Spleen (tissue), 13 donors: ENCODE results near the gene PRSS57. TPM values are rescaled to one million over a fixed set of nuclear protein-coding genes. Genes with fewer than 3 reads are reported as not detected.

ENCODE experiments used
- DNase-seq: peaks from one replicate; pipeline ENCODE4 v3.0.0-alpha.2; 2020
- H3K27ac ChIP-seq, 8 donors: fragments of 200-600 bp; sonication (generic) in 7 of 8; 1 replicate in 4 of 8; 2 replicates in 4 of 8; pipeline versions ENCODE4 v1.5.0 to v1.8.0; 2016 to 2021; ENCODE audit warnings: inconsistent platforms in 4 of 8, mild to moderate bottlenecking in 4 of 8, moderate library complexity in 1 of 8
- H3K27me3 ChIP-seq, 7 donors: fragments of 200-600 bp; sonication (generic) in 6 of 7; replicated peaks in 1 of 7; 1 replicate in 4 of 7; 2 replicates in 3 of 7; pipeline versions ENCODE4 v1.5.0 to v1.8.0; 2016 to 2021; ENCODE audit warnings: inconsistent platforms in 3 of 7, mild to moderate bottlenecking in 1 of 7
- H3K36me3 ChIP-seq, 6 donors: fragments of 200-600 bp; sonication (generic) in 5 of 6; 1 replicate in 4 of 6; 2 replicates in 2 of 6; pipeline versions ENCODE4 v1.5.0 to v1.8.0; 2016 to 2021; ENCODE audit warnings: inconsistent platforms in 2 of 6
- H3K4me1 ChIP-seq, 6 donors: fragments of 200-600 bp; sonication (generic) in 5 of 6; 1 replicate in 3 of 6; 2 replicates in 3 of 6; pipeline versions ENCODE4 v1.5.0 to v1.8.0; 2016 to 2021; ENCODE audit warnings: inconsistent platforms in 3 of 6
- H3K4me3 ChIP-seq, 8 donors: fragments of 200-600 bp; sonication (generic) in 7 of 8; 1 replicate in 4 of 8; 2 replicates in 4 of 8; pipeline versions ENCODE4 v1.5.0 to v1.8.0; 2016 to 2021; ENCODE audit warnings: inconsistent platforms in 4 of 8, mild to moderate bottlenecking in 4 of 8, moderate library complexity in 2 of 8
- H3K9me3 ChIP-seq, 8 donors: fragments of 200-600 bp; sonication (generic) in 7 of 8; 1 replicate in 4 of 8; 2 replicates in 4 of 8; pipeline versions ENCODE4 v1.5.0 to v1.8.0; 2016 to 2021; ENCODE audit warnings: inconsistent platforms in 4 of 8
- CTCF ChIP-seq, 11 experiments: fragments of 200-600 bp in 7 of 11; fragments of 450-650 bp in 4 of 11; sonication (generic) in 4 of 11; IDR thresholded peaks in 8 of 11; conservative IDR thresholded peaks in 3 of 11; 1 replicate in 7 of 11; 2 replicates in 4 of 11; pipeline versions ENCODE4 v1.4.0 to v1.8.0; 2016 to 2021; ENCODE audit warnings: antibody characterized with exemption in 11 of 11, inconsistent platforms in 4 of 11, mild to moderate bottlenecking in 1 of 11
- POLR2A ChIP-seq, 3 donors: fragments of 450-650 bp; IDR thresholded peaks; one replicate each; pipeline ENCODE4 v1.5.1; 2017; ENCODE audit warnings: antibody characterized with exemption in 3 of 3, mild to moderate bottlenecking in 1 of 3
- POLR2AphosphoS5 ChIP-seq, 3 donors: sonication (generic); formaldehyde crosslinking; IDR thresholded peaks; one replicate each; pipeline ENCODE4 v1.5.1; 2017; ENCODE audit warnings: antibody characterized with exemption in 3 of 3
- WGBS, 5 donors: extraction: QIAGEN DNeasy Blood & Tissue Kit in 3 of 5; methylation state at CpG; one replicate each; pipeline versions ENCODE4 v1.1.5 to v1.1.7; 2013 to 2018; 5-methylcytosine and 5-hydroxymethylcytosine counted together
- intact Hi-C: fragments of 100-400 bp; cut with DNase I; formaldehyde crosslinking; loops from one replicate; pipeline ENCODE4 v1.15.0; 2023; ENCODE audit warnings: low total_unique reads
- long read RNA-seq, 2 donors: transcript quantifications; one replicate each; lab custom pipeline, GENCODE V29; 2026
- polyA plus RNA-seq, 3 donors: library from polyadenylated mRNA; stranded (reverse); fragments of 200-250 nt; gene quantifications; one replicate each; pipeline ENCODE4 v1.2.1, GENCODE V29; 2013
- total RNA-seq, 7 donors: library from RNA; depleted of rRNA in 3 of 7; stranded (reverse); fragments of >200 nt in 3 of 7; fragmentation: NEBNext Ultra II Directional in 4 of 7; extraction: Animal tissue kit (Norgen Biotek cat#: 25700) in 4 of 7; gene quantifications; one replicate each; pipeline versions ENCODE4 v1.1.0 to v1.2.1, GENCODE V29; 2016 to 2021
- donor health status: healthy with polysubstance abuse.
- donor health status: DM: no; HTN: no; CAD: no; lungs with moderate emphysema.
- donor health status: DM: no; HTN: no; CAD: no.
- donor health status: Bipolar disorder and iron deficiency.
- donor health status: healthy.
- donor health status: DM: no; HTN: no; CAD: no.
- donor health status: DM: yes; HTN: yes; CAD: no.

The PRSS57 gene
- total RNA-seq (1 to 10 TPM in 2 of 7 donors, under 1 TPM in 3, not detected in 2; 0.46 to 2.5 (median 0.60) TPM), polyA plus RNA-seq (under 1 TPM; 0.24 to 0.70 (median 0.27) TPM)
- long read RNA-seq, donor 1, partial matches to known transcripts = 0 of 3 reads
- long read RNA-seq, donor 1, other reads (novel, unspliced or antisense) = 0 of 3 reads
- long read RNA-seq, donor 2, partial matches to known transcripts = 0 of 2 reads
- long read RNA-seq, donor 2, other reads (novel, unspliced or antisense) = 0 of 2 reads

DNA sequence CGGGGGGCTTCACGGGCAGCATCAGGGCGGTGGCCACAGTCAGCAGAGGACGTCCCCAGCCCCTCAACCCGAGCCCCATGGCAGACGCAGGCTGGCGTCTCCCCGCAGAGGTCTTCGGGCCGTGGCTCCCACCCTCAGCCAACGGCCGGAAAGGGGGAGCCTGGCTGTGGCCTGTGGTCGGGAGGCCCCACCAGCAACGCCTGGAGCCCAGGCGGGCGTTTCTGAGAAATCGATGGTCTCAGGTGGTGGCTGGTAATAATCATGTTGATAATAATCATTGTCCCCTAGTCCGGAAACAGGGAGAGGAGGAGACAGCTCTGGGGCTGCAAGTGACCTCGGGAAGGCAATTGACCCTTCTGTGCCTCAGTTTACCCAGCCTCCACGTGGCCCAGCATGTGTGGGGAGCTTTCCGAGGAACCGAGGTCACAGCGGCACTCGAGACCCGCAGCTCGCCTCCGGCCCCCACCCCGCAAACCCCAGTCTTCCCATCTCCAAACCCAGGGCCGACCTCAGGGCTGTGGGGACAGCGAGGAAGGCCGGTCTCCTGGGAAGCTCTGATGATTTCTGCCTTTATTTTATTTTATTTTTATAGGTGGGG lies at the start of gene PRSS57:
Gene PRSS57 (minus strand): TSS at position 101 of the 598 bp plus-strand sequence. CDS start 22 bp downstream, at position 79.
- peak within 1 kb of the TSS in 1 of 8 donors; percentile 33 for H3K4me3 ChIP-seq
- no peak for TF ChIP-seq POLR2AphosphoS5 (IDR thresholded peaks at IDR 0.05)
- TF ChIP-seq POLR2A (IDR thresholded peaks at IDR 0.05) = no peak
- TF ChIP-seq CTCF (IDR thresholded peaks at IDR 0.05 in 8 of 11, conservative IDR thresholded peaks at IDR 0.05 in 3 of 11) = no peak
- peaks cover 0 to 61% (median 17%) of the 10 kb centered on the region in 7 donors for H3K27me3 ChIP-seq
- 22 to 50% (median 29%) methylated on average over 14 to 31 of the region's 31 CpGs for WGBS, 5 donors
- no peaks in the 10 kb centered on the region for H3K9me3 ChIP-seq
- H3K4me1 ChIP-seq = peaks cover 0 to 39% (median 17%) of the 10 kb centered on the region in 6 donors
- H3K36me3 ChIP-seq = no peaks in the 10 kb centered on the region
- H3K27ac ChIP-seq = no peak within 1 kb of the TSS
- intact Hi-C loops = no loop called here
- DNase-seq = no peak

- Histone ChIP-seq H3K27ac (peak overlapping the region in 3 of 8 donors; percentile 13 to 21 (median 17)), H3K4me3 (no peak overlapping the region), H3K4me1 (peaks cover 0 to 11% (median 5%) of the 10 kb centered on the region in 6 donors), H3K36me3 (peaks cover 0 to 20% (median 0%) of the 10 kb centered on the region in 6 donors), H3K9me3 (peaks cover 0 to 47% (median 25%) of the 10 kb centered on the region in 8 donors), H3K27me3 (no peaks in the 10 kb centered on the region)
- TF ChIP-seq POLR2AphosphoS5 (IDR thresholded peaks at IDR 0.05) (no peak), CTCF (IDR thresholded peaks at IDR 0.05 in 8 of 11, conservative IDR thresholded peaks at IDR 0.05 in 3 of 11) (no peak), POLR2A (IDR thresholded peaks at IDR 0.05) (no peak)
- no peak for DNase-seq
- WGBS, 5 donors = 45 to 86% (median 78%) methylated on average over 10 to 13 of the region's 13 CpGs
- intact Hi-C loops = no loop called here
These were observed 48.0 kb upstream of the PRSS57 start for GRCh38 chr19:743168-743687.

GRCh38 chr19:742540-743075 lies 47.4 kb upstream of the PRSS57 start:
- peaks cover 0 to 41% (median 20%) of the 10 kb centered on the region in 8 donors for H3K9me3 ChIP-seq
- H3K27me3 ChIP-seq = peaks cover 0 to 3% (median 0%) of the 10 kb centered on the region in 7 donors
- H3K27ac ChIP-seq = peak overlapping the region in 3 of 8 donors; percentile 13 to 21 (median 17)
- H3K36me3 ChIP-seq = peaks cover 0 to 17% (median 0%) of the 10 kb centered on the region in 6 donors
- intact Hi-C loops = no loop called here
- peaks cover 0 to 15% (median 7%) of the 10 kb centered on the region in 6 donors for H3K4me1 ChIP-seq
- no peak for TF ChIP-seq POLR2A (IDR thresholded peaks at IDR 0.05)
- no peak for TF ChIP-seq CTCF (IDR thresholded peaks at IDR 0.05 in 8 of 11, conservative IDR thresholded peaks at IDR 0.05 in 3 of 11)
- TF ChIP-seq POLR2AphosphoS5 (IDR thresholded peaks at IDR 0.05) = no peak
- no peak for DNase-seq
- 93 to 96% (median 94%) methylated on average over 24 of the region's 24 CpGs for WGBS, 5 donors
- H3K4me3 ChIP-seq = no peak overlapping the region
